Chondrocyte (in vitro differentiated cells): ENCODE data around the gene LAGE3. TPM values are rescaled to one million over a fixed set of nuclear protein-coding genes. Genes with fewer than 3 reads are reported as not detected.
A peak's percentile ranks its signal among the peaks of the same experiment; 100 is the strongest.

Source experiments
- DNase-seq: peaks from one replicate; pipeline ENCODE4 v3.0.0; 2021; ENCODE audit warnings: mixed read lengths, low spot score
- H3K27ac Mint-ChIP-seq: one replicate; pipeline ENCODE4 v1.8.0; 2021; ENCODE audit warnings: mild to moderate bottlenecking, moderate library complexity, mixed read lengths; ENCODE audit not compliant: unreplicated experiment
- H3K27me3 Mint-ChIP-seq: 2 replicates; pipeline ENCODE4 v1.8.0; 2021; ENCODE audit warnings: low read depth, mixed read lengths
- H3K36me3 Mint-ChIP-seq: 2 replicates; pipeline ENCODE4 v1.8.0; 2021; ENCODE audit warnings: low read depth, mixed read lengths
- H3K4me1 Mint-ChIP-seq: 2 replicates; pipeline ENCODE4 v1.8.0; 2021; ENCODE audit warnings: low read depth, mild to moderate bottlenecking, mixed read lengths
- H3K4me3 Mint-ChIP-seq: one replicate; pipeline ENCODE4 v1.8.0; 2021; ENCODE audit warnings: mild to moderate bottlenecking, moderate library complexity, mixed read lengths; ENCODE audit not compliant: unreplicated experiment
- H3K9me3 Mint-ChIP-seq: 2 replicates; pipeline ENCODE4 v1.8.0; 2021; ENCODE audit warnings: low read depth, mixed read lengths
- total RNA-seq: library from RNA; stranded (reverse); gene quantifications from 3 replicates; pipeline ENCODE4 v1.2.1, GENCODE V29; 2021
- TF ChIP-seq, protein P1 (sequence below): fragments of 200-600 bp; sonication (generic); IDR thresholded peaks from 2 replicates; pipeline ENCODE4 v1.5.0; 2021; ENCODE audit warnings: antibody characterized with exemption, mild to moderate bottlenecking, moderate library complexity

Gene LAGE3
- total RNA-seq, 1 donor from 2014 or later = 17.7 TPM

- Mint-ChIP-seq H3K27me3 (no peaks in the 10 kb centered on the region), H3K36me3 (peaks cover 7% of the 10 kb centered on the region), H3K4me1 (peaks cover 14% of the 10 kb centered on the region), H3K4me3 (peak within 1 kb of the TSS; percentile 69), H3K27ac (peak within 1 kb of the TSS; percentile 95), H3K9me3 (no peaks in the 10 kb centered on the region)
- TF ChIP-seq, protein P1, sequence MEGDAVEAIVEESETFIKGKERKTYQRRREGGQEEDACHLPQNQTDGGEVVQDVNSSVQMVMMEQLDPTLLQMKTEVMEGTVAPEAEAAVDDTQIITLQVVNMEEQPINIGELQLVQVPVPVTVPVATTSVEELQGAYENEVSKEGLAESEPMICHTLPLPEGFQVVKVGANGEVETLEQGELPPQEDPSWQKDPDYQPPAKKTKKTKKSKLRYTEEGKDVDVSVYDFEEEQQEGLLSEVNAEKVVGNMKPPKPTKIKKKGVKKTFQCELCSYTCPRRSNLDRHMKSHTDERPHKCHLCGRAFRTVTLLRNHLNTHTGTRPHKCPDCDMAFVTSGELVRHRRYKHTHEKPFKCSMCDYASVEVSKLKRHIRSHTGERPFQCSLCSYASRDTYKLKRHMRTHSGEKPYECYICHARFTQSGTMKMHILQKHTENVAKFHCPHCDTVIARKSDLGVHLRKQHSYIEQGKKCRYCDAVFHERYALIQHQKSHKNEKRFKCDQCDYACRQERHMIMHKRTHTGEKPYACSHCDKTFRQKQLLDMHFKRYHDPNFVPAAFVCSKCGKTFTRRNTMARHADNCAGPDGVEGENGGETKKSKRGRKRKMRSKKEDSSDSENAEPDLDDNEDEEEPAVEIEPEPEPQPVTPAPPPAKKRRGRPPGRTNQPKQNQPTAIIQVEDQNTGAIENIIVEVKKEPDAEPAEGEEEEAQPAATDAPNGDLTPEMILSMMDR = no peak
- DNase-seq = peak; percentile 75
Observed at GRCh38 chrX:154443992-154444754, 34.9 kb downstream of the LAGE3 start, which contains the start of gene FAM50A. Gene FAM50A (plus strand): TSS chrX:154444141. CDS start chrX:154444236, 95 bp downstream.

GRCh38 chrX:154443479-154443910, 35.6 kb downstream of the LAGE3 start:
- Mint-ChIP-seq H3K4me1 (peaks cover 18% of the 10 kb centered on the region), H3K9me3 (no peaks in the 10 kb centered on the region), H3K27ac (peak overlapping the region; percentile 95), H3K36me3 (peaks cover 6% of the 10 kb centered on the region), H3K4me3 (peak overlapping the region; percentile 69), H3K27me3 (no peaks in the 10 kb centered on the region)
- no peak for DNase-seq
- TF ChIP-seq, protein P1 = no peak

DNA sequence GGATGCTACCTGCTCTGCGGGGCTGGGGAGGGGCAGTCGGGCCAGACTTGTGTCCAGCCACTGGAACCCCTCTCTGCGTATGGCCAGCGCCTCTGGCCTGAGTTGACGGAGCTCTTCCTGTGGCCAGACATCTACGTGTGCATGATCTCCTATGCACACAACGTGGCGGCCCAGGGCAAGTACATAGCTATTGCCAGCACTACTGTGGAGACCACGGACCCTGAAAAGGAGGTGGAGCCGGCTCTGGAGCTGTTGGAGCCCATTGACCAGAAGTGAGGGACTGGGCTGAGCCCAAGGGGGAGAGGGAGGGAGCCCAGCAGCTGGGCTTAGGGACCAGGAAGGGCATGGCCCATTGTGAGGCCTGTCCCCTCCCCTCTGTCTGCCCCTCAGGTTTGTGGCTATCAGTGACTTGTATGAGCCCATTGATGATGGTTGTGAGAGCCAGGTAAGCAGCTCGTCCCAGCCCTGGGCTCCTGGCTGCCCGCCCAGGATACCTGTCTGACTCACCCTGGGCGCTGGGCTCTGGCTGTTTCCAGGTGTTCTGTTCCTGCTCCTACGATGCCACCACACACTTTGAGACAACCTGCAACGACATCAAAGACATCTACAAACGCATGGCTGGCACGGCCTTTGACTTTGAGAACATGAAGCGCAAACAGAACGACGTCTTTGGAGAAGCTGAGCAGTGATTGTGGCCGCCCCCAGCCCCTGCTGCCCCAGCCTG, 36.9 kb downstream of the LAGE3 start:
- Mint-ChIP-seq H3K36me3 (peaks cover 7% of the 10 kb centered on the region), H3K4me3 (no peak overlapping the region), H3K4me1 (peaks cover 23% of the 10 kb centered on the region), H3K27me3 (no peaks in the 10 kb centered on the region), H3K27ac (no peak overlapping the region), H3K9me3 (peaks cover 5% of the 10 kb centered on the region)
- TF ChIP-seq, protein P1 = no peak
- peak; percentile 92 for DNase-seq

GRCh38 chrX:154441564-154441963, 37.5 kb downstream of the LAGE3 start:
- H3K36me3 Mint-ChIP-seq = peaks cover 7% of the 10 kb centered on the region

More at GRCh38 chrX:154441564-154441963, 37.5 kb downstream of the LAGE3 start:
- no peak for DNase-seq
- Mint-ChIP-seq H3K4me3 (no peak overlapping the region), H3K9me3 (peaks cover 5% of the 10 kb centered on the region), H3K4me1 (peaks cover 23% of the 10 kb centered on the region), H3K27me3 (no peaks in the 10 kb centered on the region), H3K27ac (no peak overlapping the region)
- TF ChIP-seq, protein P1 = no peak
